ENCODE results near the gene WNK2. TPM values are rescaled to one million over a fixed set of nuclear protein-coding genes. Genes with fewer than 3 reads are reported as not detected.

The WNK2 gene
- total and polyA plus RNA-seq, 4 experiments from 2014 or later: 0.26 TPM; not detected in 3

DNA sequence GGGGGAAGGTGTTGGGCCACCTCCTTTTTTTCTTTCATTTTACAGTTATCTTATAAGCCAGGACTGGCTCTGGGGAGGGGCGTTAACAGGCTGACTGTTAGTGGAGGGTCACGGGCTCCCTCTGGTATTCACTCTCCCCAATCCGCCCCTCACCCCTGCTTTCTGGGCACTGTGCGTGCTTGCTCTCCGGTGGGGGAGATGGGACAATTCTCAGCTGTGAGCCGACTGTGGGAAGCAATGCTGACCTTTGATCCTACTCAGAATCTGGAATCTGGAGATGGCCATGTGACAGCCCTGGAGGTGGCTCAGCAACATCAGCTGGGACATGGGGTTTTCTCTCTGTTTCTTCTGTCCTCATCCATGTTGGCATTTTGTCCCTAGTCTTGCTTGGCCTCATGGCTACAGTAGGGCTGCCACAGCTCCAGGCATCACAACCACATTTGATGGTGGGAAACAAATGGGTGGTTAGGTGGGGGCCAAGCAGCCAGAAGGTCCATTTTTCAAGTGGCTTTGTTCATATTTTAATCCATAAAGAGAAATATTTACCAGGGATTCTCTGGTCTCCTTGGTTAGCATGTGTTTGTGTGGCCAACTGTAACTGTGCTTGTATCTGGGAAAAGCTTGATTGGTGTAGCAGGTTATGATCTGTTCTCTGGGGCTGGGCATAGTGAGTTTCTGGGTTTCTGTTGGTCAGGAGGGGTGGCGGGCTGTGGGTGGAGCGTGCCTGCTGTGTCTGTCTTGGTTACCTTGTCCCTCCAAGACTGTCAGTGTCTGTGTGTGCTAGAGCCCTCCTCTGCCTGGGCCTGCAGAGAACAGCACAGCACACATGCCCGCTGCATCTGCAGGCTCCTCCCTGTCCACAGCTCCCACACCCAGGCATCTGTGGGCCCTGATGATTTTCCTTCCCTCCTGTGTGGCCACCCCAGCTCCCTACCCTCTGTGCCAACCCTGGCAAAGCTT is 12.4 kb downstream of the WNK2 start:
- H3K27me3 Mint-ChIP-seq: no peaks in the 10 kb centered on the region
- no peaks in the 10 kb centered on the region for H3K9me3 Mint-ChIP-seq
- POLR2A ChIA-PET (ENCODE audit: partially characterized antibody): no interaction called here

DNA sequence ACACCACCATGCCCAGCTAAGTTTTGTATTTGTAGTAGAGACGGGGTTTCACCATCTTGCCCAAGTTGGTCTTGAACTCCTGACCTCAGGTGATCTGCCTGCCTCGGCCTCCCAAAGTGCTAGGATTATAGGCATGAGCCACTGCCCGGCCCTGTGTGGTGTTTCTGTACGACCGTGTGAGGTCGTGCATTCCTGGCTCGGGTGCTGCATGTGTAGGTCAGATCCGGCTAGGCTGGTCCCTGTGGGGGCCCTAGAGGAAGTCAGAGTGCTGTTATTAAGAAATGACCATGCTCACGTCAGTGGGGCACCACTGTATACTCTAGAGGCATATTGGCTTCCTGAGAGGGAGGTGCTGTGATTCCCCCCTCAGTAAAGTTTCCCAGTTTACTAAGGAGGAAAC is 13.7 kb downstream of the WNK2 start:
- Mint-ChIP-seq H3K36me3 (no peaks in the 10 kb centered on the region), H3K4me3 (no peak overlapping the region), H3K9me3 (no peaks in the 10 kb centered on the region), H3K4me1 (peaks cover 0 to 2% (median 0%) of the 10 kb centered on the region in 4 donors), H3K27me3 (no peaks in the 10 kb centered on the region), H3K27ac (no peak overlapping the region)
- Histone ChIP-seq H3K4me1 (ENCODE audit: insufficient read depth, low read length) (no peaks in the 10 kb centered on the region), H3K27ac (ENCODE audit: low read depth, low read length) (no peak overlapping the region), H3K9me3 (ENCODE audit: control insufficient read depth in 1 of 2, low read length in 2 of 2) (no peaks in the 10 kb centered on the region), H3K4me3 (ENCODE audit: low read length in 2 of 2) (no peak overlapping the region), H3K36me3 (ENCODE audit: insufficient read depth, low read length) (no peaks in the 10 kb centered on the region), H3K27me3 (ENCODE audit: insufficient read depth, low read length) (no peaks in the 10 kb centered on the region)
- POLR2A ChIA-PET (ENCODE audit: partially characterized antibody): no interaction called here
- DNase-seq: no peak
- intact Hi-C loops (cut with micrococcal nuclease): no loop called here
- CTCF ChIA-PET (ENCODE audit: partially characterized antibody): no interaction called here

More for the DNA sequence above, 12.4 kb downstream of the WNK2 start:
- no peaks in the 10 kb centered on the region for H3K27me3 ChIP-seq (ENCODE audit: insufficient read depth, low read length)
- no peak overlapping the region for H3K27ac ChIP-seq (ENCODE audit: low read depth, low read length)
- H3K4me1 Mint-ChIP-seq: peaks cover 0 to 2% (median 0%) of the 10 kb centered on the region in 4 donors
- CTCF ChIA-PET (ENCODE audit: partially characterized antibody): no interaction called here
- no peak overlapping the region for H3K4me3 Mint-ChIP-seq
- no peaks in the 10 kb centered on the region for H3K36me3 ChIP-seq (ENCODE audit: insufficient read depth, low read length)
- no peak for DNase-seq
- H3K9me3 ChIP-seq (ENCODE audit: control insufficient read depth in 1 of 2, low read length in 2 of 2): no peaks in the 10 kb centered on the region
- no peak overlapping the region for H3K4me3 ChIP-seq (ENCODE audit: low read length in 2 of 2)
- H3K27ac Mint-ChIP-seq: peak overlapping the region in 2 of 7 donors; percentile 5 to 11
- no peaks in the 10 kb centered on the region for H3K36me3 Mint-ChIP-seq
- no peaks in the 10 kb centered on the region for H3K4me1 ChIP-seq (ENCODE audit: insufficient read depth, low read length)
- intact Hi-C loops (cut with micrococcal nuclease): no loop called here

DNA sequence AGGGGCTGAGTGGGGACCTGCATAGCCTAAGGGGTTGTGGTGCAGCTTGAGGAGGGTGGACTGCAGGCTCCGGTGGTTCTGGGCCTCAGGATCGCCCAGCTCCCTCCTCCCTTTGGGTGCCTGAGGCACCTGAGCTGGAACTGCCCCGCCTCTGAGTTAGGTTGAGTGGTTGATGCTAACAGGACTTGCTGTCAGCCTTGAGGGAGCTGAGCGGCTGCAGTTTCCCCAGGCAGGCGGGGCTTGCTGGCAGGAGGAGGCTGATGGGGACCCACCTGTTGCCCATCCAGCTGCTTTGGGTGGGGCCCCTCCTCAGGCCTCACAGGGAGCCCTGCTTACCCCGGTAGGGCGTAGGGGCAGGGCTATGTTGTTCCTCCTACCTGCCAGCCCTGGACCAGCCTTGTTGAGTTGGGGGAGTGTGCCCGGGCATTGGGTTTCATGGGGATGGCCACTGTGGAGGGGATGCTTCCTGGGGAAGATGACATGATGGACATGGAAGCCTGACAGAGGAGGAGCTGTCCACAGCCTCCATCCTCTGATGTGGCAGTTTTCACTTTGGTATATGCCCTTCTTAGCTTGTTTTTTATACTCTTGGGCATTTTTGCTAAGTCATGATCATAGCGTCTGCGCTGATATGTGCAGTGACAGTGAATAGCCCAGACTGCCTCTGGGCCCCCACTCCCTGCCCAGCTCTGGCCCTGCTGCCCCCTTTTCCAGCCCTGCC is 14.3 kb downstream of the WNK2 start:
- H3K27ac Mint-ChIP-seq: no peak overlapping the region
- no peaks in the 10 kb centered on the region for H3K9me3 Mint-ChIP-seq
- Histone ChIP-seq H3K4me1 (ENCODE audit: insufficient read depth, low read length) (no peaks in the 10 kb centered on the region), H3K9me3 (ENCODE audit: control insufficient read depth in 1 of 2, low read length in 2 of 2) (no peaks in the 10 kb centered on the region), H3K27ac (ENCODE audit: low read depth, low read length) (no peak overlapping the region), H3K4me3 (ENCODE audit: low read length in 2 of 2) (no peak overlapping the region), H3K36me3 (ENCODE audit: insufficient read depth, low read length) (no peaks in the 10 kb centered on the region), H3K27me3 (ENCODE audit: insufficient read depth, low read length) (no peaks in the 10 kb centered on the region)
- intact Hi-C loops (cut with micrococcal nuclease): no loop called here
- peaks cover 0 to 2% (median 0%) of the 10 kb centered on the region in 4 donors for H3K4me1 Mint-ChIP-seq
- no peak for DNase-seq
- POLR2A ChIA-PET (ENCODE audit: partially characterized antibody): no interaction called here
- CTCF ChIA-PET (ENCODE audit: partially characterized antibody): no interaction called here
- H3K4me3 Mint-ChIP-seq: no peak overlapping the region
- no peaks in the 10 kb centered on the region for H3K36me3 Mint-ChIP-seq
- no peaks in the 10 kb centered on the region for H3K27me3 Mint-ChIP-seq

DNA sequence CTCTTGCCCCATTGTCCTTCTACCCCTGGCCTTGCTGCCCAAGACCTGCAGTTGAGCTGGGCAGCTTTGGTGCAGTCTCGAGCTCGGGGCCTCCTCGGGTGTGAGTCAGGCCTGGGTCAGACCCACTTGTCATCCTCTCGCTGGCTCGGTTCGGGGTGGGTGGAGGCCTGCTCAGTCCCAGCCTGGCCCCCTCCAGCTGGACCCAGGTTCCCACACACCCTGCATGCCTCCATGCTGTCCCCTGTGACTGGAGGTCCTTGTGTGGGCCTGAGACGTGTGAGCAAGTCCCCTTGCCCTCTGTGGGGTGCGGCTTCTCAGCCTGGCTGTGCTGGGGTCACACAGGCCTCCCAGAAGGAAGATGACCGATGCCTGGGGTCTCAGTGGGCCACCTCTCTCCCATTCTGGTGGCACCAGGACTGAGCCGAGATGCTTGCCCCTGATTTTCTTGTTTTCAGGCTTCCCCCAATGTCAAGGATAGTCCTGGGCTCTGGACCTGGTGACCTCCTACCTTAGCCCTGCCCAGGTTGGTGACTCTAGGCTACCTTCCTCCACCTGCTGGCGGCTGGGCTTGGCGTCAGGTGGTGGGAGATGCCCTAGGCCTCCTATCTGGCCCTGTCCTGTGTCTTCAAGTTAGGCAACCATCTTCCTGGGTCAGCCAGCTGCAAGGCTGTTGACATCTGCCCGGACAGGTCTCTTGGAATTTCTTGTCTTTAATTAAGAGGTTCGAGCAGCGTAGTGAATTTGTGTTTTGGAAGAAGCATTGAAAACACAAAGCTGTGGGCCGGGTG is 15.1 kb downstream of the WNK2 start:
- H3K9me3 Mint-ChIP-seq: no peaks in the 10 kb centered on the region
- no peaks in the 10 kb centered on the region for H3K36me3 Mint-ChIP-seq
- peaks cover 0 to 2% (median under 1%) of the 10 kb centered on the region in 4 donors for H3K4me1 Mint-ChIP-seq
- Histone ChIP-seq H3K4me3 (ENCODE audit: low read length in 2 of 2) (no peak overlapping the region), H3K9me3 (ENCODE audit: control insufficient read depth in 1 of 2, low read length in 2 of 2) (no peaks in the 10 kb centered on the region), H3K27me3 (ENCODE audit: insufficient read depth, low read length) (no peaks in the 10 kb centered on the region), H3K36me3 (ENCODE audit: insufficient read depth, low read length) (no peaks in the 10 kb centered on the region), H3K4me1 (ENCODE audit: insufficient read depth, low read length) (no peaks in the 10 kb centered on the region), H3K27ac (ENCODE audit: low read depth, low read length) (no peak overlapping the region)
- no peak overlapping the region for H3K4me3 Mint-ChIP-seq
- no peak for DNase-seq
- H3K27ac Mint-ChIP-seq: no peak overlapping the region
- ChIA-PET POLR2A (ENCODE audit: partially characterized antibody) (no interaction called here), CTCF (ENCODE audit: partially characterized antibody) (no interaction called here)
- H3K27me3 Mint-ChIP-seq: no peaks in the 10 kb centered on the region
- intact Hi-C loops (cut with micrococcal nuclease): no loop called here

DNA sequence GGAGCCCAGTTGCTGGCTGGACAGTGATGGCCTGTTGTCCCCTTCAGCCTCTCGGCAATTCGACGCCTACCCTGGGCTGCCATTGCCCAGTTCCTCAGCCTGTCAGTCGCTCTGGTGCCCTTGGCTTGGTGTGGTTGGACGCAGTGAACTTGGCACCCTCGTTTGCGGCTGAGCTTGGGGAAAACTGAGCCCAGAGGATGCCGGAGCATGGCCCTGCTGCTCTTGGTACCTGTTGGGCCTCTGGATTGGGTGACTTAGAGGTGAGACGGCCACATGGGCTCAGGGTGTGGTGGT is 16.5 kb downstream of the WNK2 start:
- H3K27ac Mint-ChIP-seq: peak overlapping the region in 1 of 7 donors; percentile 51
- intact Hi-C loops (cut with micrococcal nuclease): no loop called here

DNA sequence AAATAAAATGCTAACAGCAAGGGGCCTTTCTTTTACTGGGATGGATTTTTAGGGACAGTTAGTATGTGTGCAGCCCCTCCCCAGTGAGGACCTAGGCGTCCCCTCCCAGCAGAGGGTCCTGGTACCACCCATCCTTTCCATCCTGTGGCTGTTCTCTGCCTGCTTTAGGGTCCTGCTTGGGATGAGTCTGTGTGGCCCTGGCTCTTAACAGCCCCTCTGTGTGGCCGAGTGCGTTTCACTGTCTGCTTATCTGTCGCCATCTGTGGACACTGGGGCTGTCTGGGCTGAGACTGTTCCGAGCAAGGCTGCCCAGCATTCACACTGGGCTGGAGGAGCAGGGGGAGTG is 17.0 kb downstream of the WNK2 start:
- Histone ChIP-seq H3K9me3 (ENCODE audit: control insufficient read depth in 1 of 2, low read length in 2 of 2) (no peaks in the 10 kb centered on the region), H3K36me3 (ENCODE audit: insufficient read depth, low read length) (no peaks in the 10 kb centered on the region), H3K4me3 (ENCODE audit: low read length in 2 of 2) (no peak overlapping the region), H3K27me3 (ENCODE audit: insufficient read depth, low read length) (no peaks in the 10 kb centered on the region), H3K4me1 (ENCODE audit: insufficient read depth, low read length) (no peaks in the 10 kb centered on the region), H3K27ac (ENCODE audit: low read depth, low read length) (no peak overlapping the region)
- CTCF ChIA-PET (ENCODE audit: partially characterized antibody): no interaction called here
- Mint-ChIP-seq H3K36me3 (no peaks in the 10 kb centered on the region), H3K4me3 (no peak overlapping the region), H3K9me3 (no peaks in the 10 kb centered on the region), H3K27ac (no peak overlapping the region), H3K27me3 (no peaks in the 10 kb centered on the region), H3K4me1 (peaks cover 0 to 5% (median 4%) of the 10 kb centered on the region in 4 donors)
- DNase-seq: no peak
- POLR2A ChIA-PET (ENCODE audit: partially characterized antibody): no interaction called here
- intact Hi-C loops (cut with micrococcal nuclease): no loop called here

More for the DNA sequence above, 16.5 kb downstream of the WNK2 start:
- Histone ChIP-seq H3K4me1 (ENCODE audit: insufficient read depth, low read length) (no peaks in the 10 kb centered on the region), H3K27ac (ENCODE audit: low read depth, low read length) (no peak overlapping the region), H3K9me3 (ENCODE audit: control insufficient read depth in 1 of 2, low read length in 2 of 2) (no peaks in the 10 kb centered on the region), H3K4me3 (ENCODE audit: low read length in 2 of 2) (no peak overlapping the region), H3K27me3 (ENCODE audit: insufficient read depth, low read length) (no peaks in the 10 kb centered on the region), H3K36me3 (ENCODE audit: insufficient read depth, low read length) (no peaks in the 10 kb centered on the region)
- no peak overlapping the region for H3K4me3 Mint-ChIP-seq
- H3K36me3 Mint-ChIP-seq: no peaks in the 10 kb centered on the region
- H3K9me3 Mint-ChIP-seq: no peaks in the 10 kb centered on the region
- ChIA-PET POLR2A (ENCODE audit: partially characterized antibody) (no interaction called here), CTCF (ENCODE audit: partially characterized antibody) (no interaction called here)
- DNase-seq: no peak
- H3K4me1 Mint-ChIP-seq: peaks cover 0 to 5% (median 5%) of the 10 kb centered on the region in 4 donors
- H3K27me3 Mint-ChIP-seq: no peaks in the 10 kb centered on the region

DNA sequence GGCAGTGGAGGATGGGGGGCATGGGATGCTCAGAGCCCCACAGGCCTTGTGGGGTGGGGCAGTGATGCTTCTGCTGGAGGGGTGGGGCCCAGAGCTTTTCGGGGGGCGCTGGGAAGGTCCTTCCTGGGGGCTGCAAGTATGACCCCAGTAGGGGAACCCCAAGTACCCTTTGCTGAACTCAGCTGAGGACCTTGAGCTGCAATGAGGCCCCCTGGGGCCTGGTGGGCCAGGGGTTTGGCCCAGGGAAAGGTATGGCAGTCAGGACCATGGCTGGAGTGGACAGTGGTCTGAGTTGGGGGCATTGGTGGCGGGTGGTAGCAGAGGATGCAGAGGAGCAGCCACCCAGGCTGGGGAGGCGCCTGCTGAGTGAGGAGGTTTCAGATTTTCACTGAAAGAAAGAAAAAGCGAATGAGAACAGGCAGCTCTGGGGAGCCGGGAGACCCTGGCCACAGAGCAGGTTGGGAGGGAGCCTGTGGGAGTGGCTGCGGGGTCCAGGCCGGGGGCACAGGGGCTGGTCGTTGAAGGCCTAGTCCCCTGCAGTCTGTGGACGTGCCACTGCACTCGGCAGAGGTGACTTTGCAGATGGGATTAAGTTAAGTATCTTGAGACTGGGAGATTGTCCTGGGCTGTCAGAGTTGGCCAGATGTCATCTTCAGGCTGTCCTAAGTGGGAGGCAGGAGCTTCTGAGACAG is 19.2 kb downstream of the WNK2 start:
- Histone ChIP-seq H3K36me3 (ENCODE audit: insufficient read depth, low read length) (no peaks in the 10 kb centered on the region), H3K4me3 (ENCODE audit: low read length in 2 of 2) (no peak overlapping the region), H3K27me3 (ENCODE audit: insufficient read depth, low read length) (no peaks in the 10 kb centered on the region), H3K27ac (ENCODE audit: low read depth, low read length) (no peak overlapping the region), H3K9me3 (ENCODE audit: control insufficient read depth in 1 of 2, low read length in 2 of 2) (no peaks in the 10 kb centered on the region), H3K4me1 (ENCODE audit: insufficient read depth, low read length) (no peaks in the 10 kb centered on the region)
- Mint-ChIP-seq H3K36me3 (no peaks in the 10 kb centered on the region), H3K9me3 (no peaks in the 10 kb centered on the region), H3K4me3 (no peak overlapping the region), H3K27me3 (no peaks in the 10 kb centered on the region), H3K27ac (no peak overlapping the region), H3K4me1 (peaks cover 0 to 5% (median 4%) of the 10 kb centered on the region in 4 donors)
- intact Hi-C loops (cut with micrococcal nuclease): no loop called here
- ChIA-PET CTCF (ENCODE audit: partially characterized antibody) (no interaction called here), POLR2A (ENCODE audit: partially characterized antibody) (no interaction called here)
- no peak for DNase-seq
